ENCODE results near the gene ANXA5. TPM values are rescaled to one million over a fixed set of nuclear protein-coding genes. Genes with fewer than 3 reads are reported as not detected.

The ANXA5 gene
- total and polyA plus RNA-seq, 2 donors (not counting 1 experiment from before 2014, with no cell fraction given): 602 to 2,025 TPM

- Histone ChIP-seq H3K27ac (ENCODE audit: insufficient read depth, low read length) (no peak overlapping the region), H3K4me2 (ENCODE audit: extremely low read depth, insufficient read depth, low read length) (no peak overlapping the region)
Measured at GRCh38 chr4:121720109-121720508, 23.3 kb upstream of the ANXA5 start.

GRCh38 chr4:121717680-121718237, 21.0 kb upstream of the ANXA5 start:
- Histone ChIP-seq H3K79me2 (ENCODE audit: control insufficient read depth, insufficient read depth, low read length) (no peaks in the 10 kb centered on the region), H4K20me1 (ENCODE audit: control insufficient read depth, extremely low read depth, insufficient read depth, low read length) (no peaks in the 10 kb centered on the region), H3K4me3 (replicated peaks in 1 of 4; ENCODE audit: control extremely low read depth in 1 of 4, insufficient read depth in 1 of 4, low read depth in 3 of 4, low read length in 4 of 4) (no peak overlapping the region), H3K4me2 (ENCODE audit: extremely low read depth, insufficient read depth, low read length) (no peak overlapping the region), H3K4me1 (ENCODE audit: control insufficient read depth, extremely low read depth, insufficient read depth, low read length) (no peaks in the 10 kb centered on the region), H3K27me3 (ENCODE audit: control insufficient read depth, insufficient read depth, low read length) (no peaks in the 10 kb centered on the region), H3K27ac (ENCODE audit: insufficient read depth, low read length) (no peak overlapping the region), H3K36me3 (ENCODE audit: control insufficient read depth, insufficient read depth, low read length) (no peaks in the 10 kb centered on the region), H3K9me3 (ENCODE audit: control insufficient read depth, insufficient read depth, low read depth, low read length) (no peaks in the 10 kb centered on the region), H3K9ac (ENCODE audit: insufficient read depth, low read length) (no peak overlapping the region), H2AFZ (ENCODE audit: low read length) (no peak overlapping the region)
- TF ChIP-seq, protein P1, sequence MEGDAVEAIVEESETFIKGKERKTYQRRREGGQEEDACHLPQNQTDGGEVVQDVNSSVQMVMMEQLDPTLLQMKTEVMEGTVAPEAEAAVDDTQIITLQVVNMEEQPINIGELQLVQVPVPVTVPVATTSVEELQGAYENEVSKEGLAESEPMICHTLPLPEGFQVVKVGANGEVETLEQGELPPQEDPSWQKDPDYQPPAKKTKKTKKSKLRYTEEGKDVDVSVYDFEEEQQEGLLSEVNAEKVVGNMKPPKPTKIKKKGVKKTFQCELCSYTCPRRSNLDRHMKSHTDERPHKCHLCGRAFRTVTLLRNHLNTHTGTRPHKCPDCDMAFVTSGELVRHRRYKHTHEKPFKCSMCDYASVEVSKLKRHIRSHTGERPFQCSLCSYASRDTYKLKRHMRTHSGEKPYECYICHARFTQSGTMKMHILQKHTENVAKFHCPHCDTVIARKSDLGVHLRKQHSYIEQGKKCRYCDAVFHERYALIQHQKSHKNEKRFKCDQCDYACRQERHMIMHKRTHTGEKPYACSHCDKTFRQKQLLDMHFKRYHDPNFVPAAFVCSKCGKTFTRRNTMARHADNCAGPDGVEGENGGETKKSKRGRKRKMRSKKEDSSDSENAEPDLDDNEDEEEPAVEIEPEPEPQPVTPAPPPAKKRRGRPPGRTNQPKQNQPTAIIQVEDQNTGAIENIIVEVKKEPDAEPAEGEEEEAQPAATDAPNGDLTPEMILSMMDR (conservative IDR thresholded peaks at IDR 0.05 in 1 of 2, IDR thresholded peaks at IDR 0.05 in 1 of 2; ENCODE audit: low read depth in 1 of 2, low read length in 2 of 2): no peak
- TF ChIP-seq EZH2 (IDR thresholded peaks at IDR 0.05; ENCODE audit: low read length, missing control alignments): no peak
- DNase-seq (ENCODE audit: low read depth in 2 of 2): peak in 1 of 2 donors; percentile 89

More at GRCh38 chr4:121720109-121720508, 23.3 kb upstream of the ANXA5 start:
- Histone ChIP-seq H3K4me3 (replicated peaks in 1 of 4; ENCODE audit: control extremely low read depth in 1 of 4, insufficient read depth in 1 of 4, low read depth in 3 of 4, low read length in 4 of 4) (no peak overlapping the region), H3K36me3 (ENCODE audit: control insufficient read depth, insufficient read depth, low read length) (no peaks in the 10 kb centered on the region), H3K9ac (ENCODE audit: insufficient read depth, low read length) (no peak overlapping the region), H3K4me1 (ENCODE audit: control insufficient read depth, extremely low read depth, insufficient read depth, low read length) (no peaks in the 10 kb centered on the region), H4K20me1 (ENCODE audit: control insufficient read depth, extremely low read depth, insufficient read depth, low read length) (no peaks in the 10 kb centered on the region), H3K27me3 (ENCODE audit: control insufficient read depth, insufficient read depth, low read length) (no peaks in the 10 kb centered on the region), H3K79me2 (ENCODE audit: control insufficient read depth, insufficient read depth, low read length) (no peaks in the 10 kb centered on the region), H2AFZ (ENCODE audit: low read length) (no peak overlapping the region), H3K9me3 (ENCODE audit: control insufficient read depth, insufficient read depth, low read depth, low read length) (no peaks in the 10 kb centered on the region)
- DNase-seq (ENCODE audit: low read depth in 2 of 2): peak in 1 of 2 donors; percentile 73
- TF ChIP-seq EZH2 (IDR thresholded peaks at IDR 0.05; ENCODE audit: low read length, missing control alignments): no peak
- TF ChIP-seq, protein P1 (conservative IDR thresholded peaks at IDR 0.05 in 1 of 2, IDR thresholded peaks at IDR 0.05 in 1 of 2; ENCODE audit: low read depth in 1 of 2, low read length in 2 of 2): no peak

DNA sequence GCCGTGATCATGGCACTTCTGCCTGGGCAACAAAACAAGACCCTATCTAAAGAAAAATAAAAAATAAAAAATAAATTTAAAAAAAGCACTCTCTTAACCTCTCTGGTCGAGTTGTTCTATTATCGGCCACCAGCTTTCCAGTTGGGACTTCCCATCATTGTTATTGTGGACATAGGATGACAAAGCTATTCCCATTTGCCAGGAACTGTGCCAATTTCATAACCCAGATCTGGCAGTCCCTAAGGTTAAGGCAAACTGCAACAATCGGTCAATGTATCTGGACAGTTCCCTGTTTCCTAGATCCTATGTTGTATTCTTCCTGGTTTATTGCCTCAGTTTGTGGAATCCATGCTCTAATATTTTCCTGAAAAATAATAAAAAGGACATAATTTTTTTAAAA, 17.8 kb upstream of the ANXA5 start:
- no peak for TF ChIP-seq EZH2 (IDR thresholded peaks at IDR 0.05; ENCODE audit: low read length, missing control alignments)
- TF ChIP-seq, protein P1 (conservative IDR thresholded peaks at IDR 0.05 in 1 of 2, IDR thresholded peaks at IDR 0.05 in 1 of 2; ENCODE audit: low read depth in 1 of 2, low read length in 2 of 2): no peak
- DNase-seq (ENCODE audit: low read depth in 2 of 2): no peak
- no peaks in the 10 kb centered on the region for H3K36me3 ChIP-seq (ENCODE audit: control insufficient read depth, insufficient read depth, low read length)
- no peak overlapping the region for H3K4me2 ChIP-seq (ENCODE audit: extremely low read depth, insufficient read depth, low read length)
- H2AFZ ChIP-seq (ENCODE audit: low read length): no peak overlapping the region
- no peaks in the 10 kb centered on the region for H3K9me3 ChIP-seq (ENCODE audit: control insufficient read depth, insufficient read depth, low read depth, low read length)
- H3K27ac ChIP-seq (ENCODE audit: insufficient read depth, low read length): no peak overlapping the region
- H3K4me3 ChIP-seq (replicated peaks in 1 of 4; ENCODE audit: control extremely low read depth in 1 of 4, insufficient read depth in 1 of 4, low read depth in 3 of 4, low read length in 4 of 4): no peak overlapping the region
- H3K79me2 ChIP-seq (ENCODE audit: control insufficient read depth, insufficient read depth, low read length): no peaks in the 10 kb centered on the region
- H3K4me1 ChIP-seq (ENCODE audit: control insufficient read depth, extremely low read depth, insufficient read depth, low read length): peaks cover 5% of the 10 kb centered on the region
- H4K20me1 ChIP-seq (ENCODE audit: control insufficient read depth, extremely low read depth, insufficient read depth, low read length): no peaks in the 10 kb centered on the region
- H3K9ac ChIP-seq (ENCODE audit: insufficient read depth, low read length): no peak overlapping the region
- H3K27me3 ChIP-seq (ENCODE audit: control insufficient read depth, insufficient read depth, low read length): no peaks in the 10 kb centered on the region
